OCI-LY1 (cell line): ENCODE measurements around the gene ADAMTS17.

Experiments used
- H2AFZ ChIP-seq: fragments of 200-600 bp; sonication (generic), shearing (Covaris generic); 2 replicates; pipeline ENCODE4 v1.6.0; 2014; ENCODE audit warnings: antibody characterized with exemption, mild to moderate bottlenecking, low read length
- H3F3A ChIP-seq: fragments of 200-600 bp; sonication (generic), shearing (Covaris generic); 2 replicates; pipeline ENCODE4 v1.6.0; 2014; ENCODE audit warnings: mild to moderate bottlenecking, antibody characterized with exemption, low read length, moderate library complexity; ENCODE audit not compliant: insufficient read depth
- H3K27ac ChIP-seq: fragments of 200-600 bp; sonication (generic); 2 replicates; pipeline ENCODE4 v1.5.1; 2014; ENCODE audit warnings: low read length, mixed run types, mild to moderate bottlenecking, low read depth; ENCODE audit not compliant: poor library complexity, severe bottlenecking
- H3K27me3 ChIP-seq: fragments of 200-600 bp; sonication (generic); 2 replicates; pipeline ENCODE4 v1.6.0; 2014; ENCODE audit warnings: antibody characterized with exemption, mild to moderate bottlenecking, low read length, moderate library complexity; ENCODE audit not compliant: insufficient read depth
- H3K36me3 ChIP-seq: fragments of 200-600 bp; sonication (generic); 2 replicates; pipeline ENCODE4 v1.6.1; 2014; ENCODE audit warnings: mild to moderate bottlenecking, antibody characterized with exemption, low read length, moderate library complexity, mixed read lengths; ENCODE audit not compliant: insufficient read depth
- H3K4me1 ChIP-seq: fragments of 200-600 bp; sonication (generic); 2 replicates; pipeline ENCODE4 v1.5.1; 2014; ENCODE audit warnings: mild to moderate bottlenecking, low read length, moderate library complexity; ENCODE audit not compliant: insufficient read depth, severe bottlenecking
- H3K4me2 ChIP-seq: fragments of 200-600 bp; sonication (generic), shearing (Covaris generic); 2 replicates; pipeline ENCODE4 v1.6.1; 2014; ENCODE audit warnings: low read length
- H3K4me3 ChIP-seq: fragments of 200-600 bp; sonication (generic); 2 replicates; pipeline ENCODE4 v1.5.1; 2014; ENCODE audit warnings: low read length, low read depth, mild to moderate bottlenecking, mixed read lengths; ENCODE audit not compliant: poor library complexity, severe bottlenecking
- H3K79me2 ChIP-seq: fragments of 200-600 bp; shearing (Covaris generic); 2 replicates; pipeline ENCODE4 v1.6.1; 2016; ENCODE audit warnings: mixed run types, low read length, mixed read lengths; ENCODE audit not compliant: insufficient read depth
- H3K9ac ChIP-seq: fragments of 200-600 bp; sonication (generic), shearing (Covaris generic); 2 replicates; pipeline ENCODE4 v1.6.1; 2014; ENCODE audit warnings: mild to moderate bottlenecking, low read length, mixed read lengths
- H3K9me2 ChIP-seq: fragments of 200-600 bp; sonication (generic), shearing (Covaris generic); 2 replicates; pipeline ENCODE4 v1.6.1; 2014; ENCODE audit warnings: low read depth, mild to moderate bottlenecking, low read length, mixed read lengths
- H3K9me3 ChIP-seq: fragments of 200-600 bp; shearing (Covaris generic); 2 replicates; pipeline ENCODE4 v1.6.1; 2014; ENCODE audit warnings: low read length, mixed read lengths
- H4K20me1 ChIP-seq: fragments of 200-600 bp; sonication (generic), shearing (Covaris generic); 2 replicates; pipeline ENCODE4 v1.6.0; 2016; ENCODE audit warnings: mild to moderate bottlenecking, low read length; ENCODE audit not compliant: insufficient read depth
- CTCF ChIP-seq: fragments of 200-600 bp; sonication (generic), shearing (Covaris generic); IDR thresholded peaks from 2 replicates; pipeline ENCODE4 v1.5.1; 2017; ENCODE audit warnings: mild to moderate bottlenecking, antibody characterized with exemption, low read length, moderate library complexity, mixed read lengths
- EZH2 ChIP-seq: fragments of 200-600 bp; sonication (generic), shearing (Covaris generic); IDR thresholded peaks from 2 replicates; pipeline ENCODE4 v1.8.0; 2017; ENCODE audit warnings: borderline replicate concordance, mixed run types, mild to moderate bottlenecking, antibody characterized with exemption, low read length, moderate library complexity, mixed read lengths

The ADAMTS17 gene

GRCh38 chr15:100103828-100104227 lies 237.9 kb downstream of the ADAMTS17 start:
- Histone ChIP-seq H3K4me1 (no peaks in the 10 kb centered on the region), H3K9ac (no peak overlapping the region), H3K36me3 (no peaks in the 10 kb centered on the region), H2AFZ (no peak overlapping the region), H3K4me3 (no peak overlapping the region), H3K27me3 (no peaks in the 10 kb centered on the region; the same call in 1 of the 2 replicates), H3K9me2 (no peaks in the 10 kb centered on the region), H3K9me3 (no peaks in the 10 kb centered on the region), H3F3A (no peaks in the 10 kb centered on the region), H4K20me1 (no peaks in the 10 kb centered on the region), H3K27ac (no peak overlapping the region), H3K79me2 (no peaks in the 10 kb centered on the region), H3K4me2 (no peak overlapping the region)
- TF ChIP-seq EZH2, result no peak
- TF ChIP-seq CTCF, result no peak

- no peaks in the 10 kb centered on the region for H3K4me1 ChIP-seq
- H3K9me3 ChIP-seq, result no peaks in the 10 kb centered on the region
- no peaks in the 10 kb centered on the region for H3K79me2 ChIP-seq
- no peaks in the 10 kb centered on the region for H4K20me1 ChIP-seq
- no peaks in the 10 kb centered on the region for H3F3A ChIP-seq
- no peak overlapping the region for H3K9ac ChIP-seq
- TF ChIP-seq EZH2, result no peak
- no peak for TF ChIP-seq CTCF
- no peak overlapping the region for H3K27ac ChIP-seq
- no peaks in the 10 kb centered on the region for H3K36me3 ChIP-seq
- no peaks in the 10 kb centered on the region for H3K9me2 ChIP-seq
- no peak overlapping the region for H3K4me2 ChIP-seq
- H3K4me3 ChIP-seq, result no peak overlapping the region
- no peak overlapping the region for H2AFZ ChIP-seq
- no peaks in the 10 kb centered on the region; the same call in 1 of the 2 replicates for H3K27me3 ChIP-seq
Measured at GRCh38 chr15:100101426-100102089, 240.2 kb downstream of the ADAMTS17 start.

- Histone ChIP-seq H3K4me2 (no peak overlapping the region), H3K4me1 (no peaks in the 10 kb centered on the region), H2AFZ (no peak overlapping the region), H3F3A (no peaks in the 10 kb centered on the region), H3K27me3 (no peaks in the 10 kb centered on the region; the same call in 1 of the 2 replicates), H3K9me2 (no peaks in the 10 kb centered on the region), H4K20me1 (no peaks in the 10 kb centered on the region), H3K9me3 (no peaks in the 10 kb centered on the region), H3K9ac (no peak overlapping the region), H3K27ac (no peak overlapping the region), H3K4me3 (no peak overlapping the region), H3K36me3 (no peaks in the 10 kb centered on the region), H3K79me2 (no peaks in the 10 kb centered on the region)
- TF ChIP-seq EZH2, result no peak
- TF ChIP-seq CTCF, result no peak
Measured at GRCh38 chr15:100100926-100101325, 240.8 kb downstream of the ADAMTS17 start.
